Measurements from ENCODE around the gene COX8A. TPM values are rescaled to one million over a fixed set of nuclear protein-coding genes. Genes with fewer than 3 reads are reported as not detected.

COX8A gene
- total and polyA plus RNA-seq, 5 donors from 2014 or later = 124 to 582 (median 517) TPM

GRCh38 chr11:64007629-64008282 lies 33.3 kb downstream of the COX8A start:
- no peak overlapping the region for H3K27ac ChIP-seq (ENCODE audit: insufficient read depth, low read length, poor library complexity, severe bottlenecking)
- H3K27me3 Mint-ChIP-seq = peaks cover 35% of the 10 kb centered on the region
- DNase-seq (no peak), ATAC-seq (ENCODE audit: low read depth in 2 of 2) (peak in 1 of 2 donors; percentile 44)
- peaks cover 0 to 8% of the 10 kb centered on the region in 2 experiments for H3K9me3 ChIP-seq (ENCODE audit: control insufficient read depth in 2 of 2, low read length in 2 of 2)
- H3K27ac Mint-ChIP-seq = no peak overlapping the region
- H3K27me3 ChIP-seq (ENCODE audit: control insufficient read depth, insufficient read depth, low read length) = no peaks in the 10 kb centered on the region
- no peak overlapping the region for H3K4me3 ChIP-seq (ENCODE audit: low read depth, low read length)
- H3K9me3 Mint-ChIP-seq = peaks cover 0 to 7% (median 0%) of the 10 kb centered on the region in 7 donors
- H3K4me3 Mint-ChIP-seq = peak overlapping the region in 2 of 4 donors; percentile 59 to 80
- H3K36me3 ChIP-seq (ENCODE audit: control insufficient read depth, insufficient read depth, low read length) = no peaks in the 10 kb centered on the region
- peaks cover 12% of the 10 kb centered on the region for H3K4me1 ChIP-seq (ENCODE audit: control insufficient read depth, insufficient read depth, low read length, poor library complexity, severe bottlenecking)
- peaks cover 0 to 10% (median 2%) of the 10 kb centered on the region in 4 donors for H3K4me1 Mint-ChIP-seq
- H3K36me3 Mint-ChIP-seq = no peaks in the 10 kb centered on the region

- ATAC-seq (ENCODE audit: low read depth in 2 of 2) (no peak), DNase-seq (no peak)
- Mint-ChIP-seq H3K27ac (no peak overlapping the region), H3K27me3 (peaks cover 28% of the 10 kb centered on the region), H3K4me3 (peak overlapping the region in 3 of 4 donors; percentile 7 to 80 (median 59)), H3K9me3 (peaks cover 0 to 7% (median 0%) of the 10 kb centered on the region in 7 donors), H3K4me1 (peaks cover 0 to 10% (median 2%) of the 10 kb centered on the region in 4 donors), H3K36me3 (no peaks in the 10 kb centered on the region)
- Histone ChIP-seq H3K27ac (ENCODE audit: insufficient read depth, low read length, poor library complexity, severe bottlenecking) (no peak overlapping the region), H3K27me3 (ENCODE audit: control insufficient read depth, insufficient read depth, low read length) (no peaks in the 10 kb centered on the region), H3K4me3 (ENCODE audit: low read depth, low read length) (no peak overlapping the region), H3K9me3 (ENCODE audit: control insufficient read depth in 2 of 2, low read length in 2 of 2) (peaks cover 0 to 8% of the 10 kb centered on the region in 2 experiments), H3K36me3 (ENCODE audit: control insufficient read depth, insufficient read depth, low read length) (no peaks in the 10 kb centered on the region), H3K4me1 (ENCODE audit: control insufficient read depth, insufficient read depth, low read length, poor library complexity, severe bottlenecking) (peaks cover 12% of the 10 kb centered on the region)
Measured at GRCh38 chr11:64008283-64008913, 34.0 kb downstream of the COX8A start.

GRCh38 chr11:64008914-64009633 lies 34.7 kb downstream of the COX8A start:
- Mint-ChIP-seq H3K36me3 (no peaks in the 10 kb centered on the region), H3K27ac (no peak overlapping the region), H3K4me3 (peak overlapping the region in 1 of 4 donors; percentile 7), H3K4me1 (peaks cover 0 to 10% (median 2%) of the 10 kb centered on the region in 4 donors), H3K27me3 (peaks cover 28% of the 10 kb centered on the region), H3K9me3 (peaks cover 0 to 7% (median 0%) of the 10 kb centered on the region in 7 donors)
- no peak for DNase-seq
- H3K27ac ChIP-seq (ENCODE audit: insufficient read depth, low read length, poor library complexity, severe bottlenecking) = no peak overlapping the region
- no peaks in the 10 kb centered on the region for H3K27me3 ChIP-seq (ENCODE audit: control insufficient read depth, insufficient read depth, low read length)
- ATAC-seq (ENCODE audit: low read depth in 2 of 2) = no peak
- peaks cover 12% of the 10 kb centered on the region for H3K4me1 ChIP-seq (ENCODE audit: control insufficient read depth, insufficient read depth, low read length, poor library complexity, severe bottlenecking)
- H3K36me3 ChIP-seq (ENCODE audit: control insufficient read depth, insufficient read depth, low read length) = no peaks in the 10 kb centered on the region
- H3K9me3 ChIP-seq (ENCODE audit: control insufficient read depth in 2 of 2, low read length in 2 of 2) = peaks cover 0 to 8% of the 10 kb centered on the region in 2 experiments
- H3K4me3 ChIP-seq (ENCODE audit: low read depth, low read length) = no peak overlapping the region

GRCh38 chr11:64009710-64010109 lies 35.3 kb downstream of the COX8A start:
- no peak overlapping the region for H3K4me3 ChIP-seq (ENCODE audit: low read depth, low read length)
- Mint-ChIP-seq H3K9me3 (peaks cover 0 to 7% (median 0%) of the 10 kb centered on the region in 7 donors), H3K27ac (no peak overlapping the region), H3K4me3 (no peak overlapping the region), H3K27me3 (peaks cover 28% of the 10 kb centered on the region), H3K4me1 (peaks cover 0 to 10% (median 2%) of the 10 kb centered on the region in 4 donors), H3K36me3 (no peaks in the 10 kb centered on the region)
- H3K27ac ChIP-seq (ENCODE audit: insufficient read depth, low read length, poor library complexity, severe bottlenecking) = no peak overlapping the region
- H3K27me3 ChIP-seq (ENCODE audit: control insufficient read depth, insufficient read depth, low read length) = no peaks in the 10 kb centered on the region
- no peaks in the 10 kb centered on the region for H3K36me3 ChIP-seq (ENCODE audit: control insufficient read depth, insufficient read depth, low read length)
- H3K9me3 ChIP-seq (ENCODE audit: control insufficient read depth in 2 of 2, low read length in 2 of 2) = peaks cover 0 to 8% of the 10 kb centered on the region in 2 experiments
- peaks cover 12% of the 10 kb centered on the region for H3K4me1 ChIP-seq (ENCODE audit: control insufficient read depth, insufficient read depth, low read length, poor library complexity, severe bottlenecking)
- DNase-seq (no peak), ATAC-seq (ENCODE audit: low read depth in 2 of 2) (no peak)

- no peaks in the 10 kb centered on the region for H3K36me3 Mint-ChIP-seq
- H3K9me3 ChIP-seq (ENCODE audit: control insufficient read depth in 2 of 2, low read length in 2 of 2) = peaks cover 0 to 8% of the 10 kb centered on the region in 2 experiments
- H3K9me3 Mint-ChIP-seq = peaks cover 0 to 7% (median 0%) of the 10 kb centered on the region in 7 donors
- H3K27me3 Mint-ChIP-seq = peaks cover 28% of the 10 kb centered on the region
- H3K4me1 Mint-ChIP-seq = peaks cover 0 to 10% (median 2%) of the 10 kb centered on the region in 4 donors
- no peak overlapping the region for H3K4me3 Mint-ChIP-seq
- DNase-seq (no peak), ATAC-seq (ENCODE audit: low read depth in 2 of 2) (no peak)
- H3K27ac Mint-ChIP-seq = no peak overlapping the region
- H3K4me3 ChIP-seq (ENCODE audit: low read depth, low read length) = no peak overlapping the region
- H3K27me3 ChIP-seq (ENCODE audit: control insufficient read depth, insufficient read depth, low read length) = no peaks in the 10 kb centered on the region
- no peaks in the 10 kb centered on the region for H3K36me3 ChIP-seq (ENCODE audit: control insufficient read depth, insufficient read depth, low read length)
- H3K4me1 ChIP-seq (ENCODE audit: control insufficient read depth, insufficient read depth, low read length, poor library complexity, severe bottlenecking) = peaks cover 12% of the 10 kb centered on the region
- H3K27ac ChIP-seq (ENCODE audit: insufficient read depth, low read length, poor library complexity, severe bottlenecking) = no peak overlapping the region
Measured at GRCh38 chr11:64010783-64011182, 36.4 kb downstream of the COX8A start.

GRCh38 chr11:64011371-64011770 lies 37.0 kb downstream of the COX8A start:
- Mint-ChIP-seq H3K27me3 (peaks cover 28% of the 10 kb centered on the region), H3K36me3 (no peaks in the 10 kb centered on the region), H3K9me3 (peaks cover 0 to 7% (median 0%) of the 10 kb centered on the region in 7 donors), H3K27ac (no peak overlapping the region), H3K4me3 (no peak overlapping the region), H3K4me1 (peaks cover 0 to 10% (median 2%) of the 10 kb centered on the region in 4 donors)
- Histone ChIP-seq H3K4me3 (ENCODE audit: low read depth, low read length) (no peak overlapping the region), H3K9me3 (ENCODE audit: control insufficient read depth in 2 of 2, low read length in 2 of 2) (peaks cover 0 to 8% of the 10 kb centered on the region in 2 experiments), H3K4me1 (ENCODE audit: control insufficient read depth, insufficient read depth, low read length, poor library complexity, severe bottlenecking) (peaks cover 12% of the 10 kb centered on the region), H3K36me3 (ENCODE audit: control insufficient read depth, insufficient read depth, low read length) (no peaks in the 10 kb centered on the region), H3K27ac (ENCODE audit: insufficient read depth, low read length, poor library complexity, severe bottlenecking) (no peak overlapping the region), H3K27me3 (ENCODE audit: control insufficient read depth, insufficient read depth, low read length) (no peaks in the 10 kb centered on the region)
- DNase-seq (no peak), ATAC-seq (ENCODE audit: low read depth in 2 of 2) (no peak)

GRCh38 chr11:64013141-64013896 lies 38.9 kb downstream of the COX8A start:
- H3K36me3 Mint-ChIP-seq = no peaks in the 10 kb centered on the region

More at GRCh38 chr11:64013141-64013896, 38.9 kb downstream of the COX8A start:
- Mint-ChIP-seq H3K27me3 (peaks cover 9% of the 10 kb centered on the region), H3K27ac (no peak overlapping the region), H3K4me1 (no peaks in the 10 kb centered on the region), H3K9me3 (peaks cover 0 to 4% (median 0%) of the 10 kb centered on the region in 7 donors), H3K4me3 (no peak overlapping the region)
- Histone ChIP-seq H3K4me3 (ENCODE audit: low read depth, low read length) (no peak overlapping the region), H3K27me3 (ENCODE audit: control insufficient read depth, insufficient read depth, low read length) (no peaks in the 10 kb centered on the region), H3K9me3 (ENCODE audit: control insufficient read depth in 2 of 2, low read length in 2 of 2) (peaks cover 0 to 8% of the 10 kb centered on the region in 2 experiments), H3K27ac (ENCODE audit: insufficient read depth, low read length, poor library complexity, severe bottlenecking) (no peak overlapping the region), H3K4me1 (ENCODE audit: control insufficient read depth, insufficient read depth, low read length, poor library complexity, severe bottlenecking) (no peaks in the 10 kb centered on the region), H3K36me3 (ENCODE audit: control insufficient read depth, insufficient read depth, low read length) (no peaks in the 10 kb centered on the region)
- DNase-seq = no peak
- ATAC-seq (ENCODE audit: low read depth in 2 of 2) = no peak

Data from CD4-positive, CD25-positive, alpha-beta regulatory T cell (primary cell).